D341Med (cell line): Measurements from ENCODE around the gene ERG.

ENCODE experiments used
- DNase-seq: peaks from one replicate; pipeline ENCODE4 v3.0.0; 2012; ENCODE audit warnings: low spot score

ERG gene

GRCh38 chr21:38498057-38498833 is at the start of gene ERG:
ERG (minus strand) TSS chr21:38498477; CDS start chr21:38498380, 97 bp downstream.
- no peak for DNase-seq

- DNase-seq, result no peak
Measured at GRCh38 chr21:38544661-38545060, 46.4 kb upstream of the ERG start.

- no peak for DNase-seq
Measured at GRCh38 chr21:38542263-38542662, 44.0 kb upstream of the ERG start.

GRCh38 chr21:38538353-38538752 is 40.1 kb upstream of the ERG start:
- no peak for DNase-seq

- DNase-seq, result no peak
Measured at GRCh38 chr21:38534591-38534990, 36.3 kb upstream of the ERG start.

GRCh38 chr21:38533887-38534286 is 35.6 kb upstream of the ERG start:
- no peak for DNase-seq

GRCh38 chr21:38531591-38531990 is 33.3 kb upstream of the ERG start:
- DNase-seq, result no peak

GRCh38 chr21:38531039-38531541 is 32.8 kb upstream of the ERG start:
- DNase-seq, result no peak

- DNase-seq, result no peak
Measured at GRCh38 chr21:38527737-38528136, 29.5 kb upstream of the ERG start.

GRCh38 chr21:38525454-38525853 is 27.2 kb upstream of the ERG start:
- no peak for DNase-seq

GRCh38 chr21:38524168-38525153 is 26.2 kb upstream of the ERG start:
- DNase-seq, result no peak

GRCh38 chr21:38520511-38520910 is 22.2 kb upstream of the ERG start:
- DNase-seq, result no peak

GRCh38 chr21:38511662-38512243 is 13.5 kb upstream of the ERG start:
- no peak for DNase-seq

- DNase-seq, result no peak
Measured at GRCh38 chr21:38511198-38511597, 12.9 kb upstream of the ERG start.

GRCh38 chr21:38507374-38507942 is 9.2 kb upstream of the ERG start:
- no peak for DNase-seq

GRCh38 chr21:38506661-38507281 is 8.5 kb upstream of the ERG start:
- no peak for DNase-seq

- peak; percentile 51 for DNase-seq
Measured at GRCh38 chr21:38505654-38506523, 7.6 kb upstream of the ERG start.

GRCh38 chr21:38504066-38504465 is 5.8 kb upstream of the ERG start:
- no peak for DNase-seq

GRCh38 chr21:38503583-38503982 is 5.3 kb upstream of the ERG start:
- no peak for DNase-seq

GRCh38 chr21:38500073-38500472 is 1.8 kb upstream of the ERG start:
- DNase-seq, result no peak

GRCh38 chr21:38499296-38499695 is 1.0 kb upstream of the ERG start:
- no peak for DNase-seq
